Activated B cell treated with CpG ODN at 0.5 μM for 24 hours (primary cell): ENCODE results near the gene BRD8. TPM values are rescaled to one million over a fixed set of nuclear protein-coding genes. Genes with fewer than 3 reads are reported as not detected.

Experiments
- ATAC-seq: fragments of 200-7000 bp; cut with Tn5 transposase; one replicate; pipeline ENCODE4 v1.10.0; 2021; ENCODE audit warnings: low read depth, mild to moderate bottlenecking, moderate library complexity
- CTCF ChIA-PET: fragments of 350-600 bp; sonication (Branson Sonifier 250); formaldehyde crosslinking; loops from one replicate; lab custom pipeline; 2021; ENCODE audit warnings: antibody characterized with exemption; lab: Charles Lee
- POLR2A ChIA-PET: fragments of 350-600 bp; sonication (Branson Sonifier 250); formaldehyde crosslinking; loops from one replicate; lab custom pipeline; 2021; ENCODE audit warnings: antibody characterized with exemption; lab: Charles Lee
- DNase-seq: peaks from one replicate; pipeline ENCODE4 v3.0.0; 2022
- H3K27ac Mint-ChIP-seq: one replicate; pipeline ENCODE4 v1.8.0; 2020; ENCODE audit warnings: mixed read lengths
- H3K27me3 Mint-ChIP-seq: one replicate; pipeline ENCODE4 v1.8.0; 2021; ENCODE audit warnings: mixed read lengths
- H3K36me3 Mint-ChIP-seq: one replicate; pipeline ENCODE4 v1.8.0; 2021; ENCODE audit warnings: low read depth, mixed read lengths
- H3K4me1 Mint-ChIP-seq: one replicate; pipeline ENCODE4 v1.8.0; 2021; ENCODE audit warnings: mixed read lengths
- H3K4me3 Mint-ChIP-seq: one replicate; pipeline ENCODE4 v1.8.0; 2020; ENCODE audit warnings: mild to moderate bottlenecking, mixed read lengths
- H3K9me3 Mint-ChIP-seq: one replicate; pipeline ENCODE4 v1.8.0; 2020; ENCODE audit warnings: mixed read lengths
- CTCF ChIP-seq: fragments of 200-600 bp; IDR thresholded peaks from one replicate; pipeline ENCODE4 v1.8.0; 2022; ENCODE audit warnings: antibody characterized with exemption, mild to moderate bottlenecking
- intact Hi-C: fragments of 100-400 bp; cut with micrococcal nuclease; formaldehyde crosslinking; loops from one replicate; pipeline ENCODE4 v1.15.1; 2024
- total RNA-seq: library from RNA; stranded (reverse); gene quantifications from 2 replicates; pipeline ENCODE4 v1.2.3, GENCODE V29; 2022

The BRD8 gene
- total RNA-seq, 1 donor from 2014 or later, result 77.8 TPM

GRCh38 chr5:138111937-138112336 is 66.5 kb downstream of the BRD8 start:
- CTCF ChIA-PET, result no interaction called here

GRCh38 chr5:138111181-138111580 is 67.2 kb downstream of the BRD8 start:
- H3K27ac Mint-ChIP-seq, result no peak overlapping the region
- intact Hi-C loops, result no loop called here
- no peaks in the 10 kb centered on the region for H3K9me3 Mint-ChIP-seq
- peaks cover 10% of the 10 kb centered on the region for H3K27me3 Mint-ChIP-seq
- H3K36me3 Mint-ChIP-seq, result no peaks in the 10 kb centered on the region
- ATAC-seq (no peak), DNase-seq (no peak)
- ChIA-PET POLR2A (no interaction called here), CTCF (no interaction called here)
- TF ChIP-seq CTCF, result no peak
- H3K4me3 Mint-ChIP-seq, result no peak overlapping the region
- no peaks in the 10 kb centered on the region for H3K4me1 Mint-ChIP-seq

More at GRCh38 chr5:138111937-138112336, 66.5 kb downstream of the BRD8 start:
- DNase-seq (no peak), ATAC-seq (no peak)
- no peak for TF ChIP-seq CTCF
- intact Hi-C loops, result no loop called here
- Mint-ChIP-seq H3K4me3 (no peak overlapping the region), H3K27me3 (peaks cover 13% of the 10 kb centered on the region), H3K4me1 (no peaks in the 10 kb centered on the region), H3K27ac (no peak overlapping the region), H3K36me3 (no peaks in the 10 kb centered on the region), H3K9me3 (no peaks in the 10 kb centered on the region)
- POLR2A ChIA-PET, result no interaction called here

- no peaks in the 10 kb centered on the region for H3K9me3 Mint-ChIP-seq
- H3K27me3 Mint-ChIP-seq, result peaks cover 10% of the 10 kb centered on the region
- DNase-seq, result no peak
- ChIA-PET POLR2A (no interaction called here), CTCF (interaction anchor here (1.6 kb wide), 1 partner anchor 33 kb away, joined by 5 read pairs; no protein-coding TSS in a partner anchor)
- intact Hi-C loops, result no loop called here
- H3K36me3 Mint-ChIP-seq, result no peaks in the 10 kb centered on the region
- TF ChIP-seq CTCF, result no peak
- ATAC-seq, result no peak
- no peak overlapping the region for H3K27ac Mint-ChIP-seq
- no peak overlapping the region for H3K4me3 Mint-ChIP-seq
- no peaks in the 10 kb centered on the region for H3K4me1 Mint-ChIP-seq
Observed at GRCh38 chr5:138110266-138110963, 68.0 kb downstream of the BRD8 start.

GRCh38 chr5:138109463-138110265 is 68.8 kb downstream of the BRD8 start:
- Mint-ChIP-seq H3K27me3 (peaks cover 10% of the 10 kb centered on the region), H3K27ac (no peak overlapping the region)
- POLR2A ChIA-PET, result no interaction called here

More at GRCh38 chr5:138109463-138110265, 68.8 kb downstream of the BRD8 start:
- no peak for ATAC-seq
- Mint-ChIP-seq H3K9me3 (no peaks in the 10 kb centered on the region), H3K4me1 (no peaks in the 10 kb centered on the region), H3K4me3 (no peak overlapping the region), H3K36me3 (no peaks in the 10 kb centered on the region)
- TF ChIP-seq CTCF, result no peak
- intact Hi-C loops, result no loop called here
- CTCF ChIA-PET, result interaction anchor here (1.6 kb wide), 1 partner anchor 32 kb away, joined by 5 read pairs; no protein-coding TSS in a partner anchor
- DNase-seq, result no peak
